OCI-LY3 (cell line): Measurements from ENCODE around the gene ST6GALNAC5.
"Not testable (repeated sequence)": the region's sequence is repeated elsewhere in the genome, so short reads cannot be mapped to it uniquely, and the experiment has no call there.

Experiments
- H2AFZ ChIP-seq: fragments of 200-600, 300-600 bp; shearing (Covaris generic); 2 replicates; pipeline ENCODE4 v1.6.0; 2014; ENCODE audit warnings: antibody characterized with exemption, low read depth, low read length
- H3K27ac ChIP-seq: fragments of 200-600, 300-600 bp; sonication (generic); 2 replicates; pipeline ENCODE4 v1.5.1; 2014; ENCODE audit warnings: mild to moderate bottlenecking, low read length, moderate library complexity, mixed read lengths
- H3K27me3 ChIP-seq: fragments of 200-600, 300-600 bp; sonication (generic); 2 replicates; pipeline ENCODE4 v1.6.1; 2014; ENCODE audit warnings: low read depth, low read length, mixed read lengths
- H3K36me3 ChIP-seq: fragments of 200-600, 300-600 bp; sonication (generic); replicated peaks from 2 replicates; pipeline ENCODE3; 2014; ENCODE audit warnings: low read depth, low read length, mixed read lengths
- H3K4me1 ChIP-seq: fragments of 300-600, 200-600 bp; sonication (generic); 2 replicates; pipeline ENCODE4 v1.6.1; 2014; ENCODE audit warnings: low read length, mixed read lengths
- H3K4me2 ChIP-seq: fragments of 200-600, 300-600 bp; sonication (generic); 2 replicates; pipeline ENCODE4 v1.6.1; 2014; ENCODE audit warnings: low read length, mixed read lengths
- H3K4me3 ChIP-seq: fragments of 300-600, 200-600 bp; sonication (generic); 2 replicates; pipeline ENCODE4 v1.5.1; 2014; ENCODE audit warnings: antibody characterized with exemption, mild to moderate bottlenecking, low read length, moderate library complexity
- H3K79me2 ChIP-seq: fragments of 300-600, 200-600 bp; shearing (Covaris generic); 2 replicates; pipeline ENCODE4 v1.6.1; 2014; ENCODE audit warnings: mild to moderate bottlenecking, low read length, mixed read lengths
- H3K9ac ChIP-seq: fragments of 300-600, 200-600 bp; shearing (Covaris generic); 2 replicates; pipeline ENCODE4 v1.6.0; 2014; ENCODE audit warnings: mild to moderate bottlenecking, low read length, moderate library complexity
- H3K9me3 ChIP-seq: fragments of 200-600, 300-600 bp; shearing (Covaris generic); 2 replicates; pipeline ENCODE4 v1.6.1; 2014; ENCODE audit warnings: low read length, mixed read lengths; ENCODE audit not compliant: insufficient read depth
- H4K20me1 ChIP-seq: fragments of 200-600, 300-600 bp; sonication (generic); 2 replicates; pipeline ENCODE4 v1.6.1; 2016; ENCODE audit warnings: low read length, mixed read lengths; ENCODE audit not compliant: insufficient read depth
- EZH2phosphoT487 ChIP-seq: fragments of 200-600 bp; shearing (Covaris generic); IDR thresholded peaks from 2 replicates; pipeline ENCODE4 v1.6.1; 2018; ENCODE audit warnings: antibody characterized with exemption, mixed run types, low read depth
- TF ChIP-seq, protein P1 (sequence below): fragments of 200-600, 300-600 bp; sonication (generic); IDR thresholded peaks from 2 replicates; pipeline ENCODE4 v1.5.1; 2014; ENCODE audit warnings: antibody characterized with exemption, low read length, low read depth

ST6GALNAC5 gene

DNA sequence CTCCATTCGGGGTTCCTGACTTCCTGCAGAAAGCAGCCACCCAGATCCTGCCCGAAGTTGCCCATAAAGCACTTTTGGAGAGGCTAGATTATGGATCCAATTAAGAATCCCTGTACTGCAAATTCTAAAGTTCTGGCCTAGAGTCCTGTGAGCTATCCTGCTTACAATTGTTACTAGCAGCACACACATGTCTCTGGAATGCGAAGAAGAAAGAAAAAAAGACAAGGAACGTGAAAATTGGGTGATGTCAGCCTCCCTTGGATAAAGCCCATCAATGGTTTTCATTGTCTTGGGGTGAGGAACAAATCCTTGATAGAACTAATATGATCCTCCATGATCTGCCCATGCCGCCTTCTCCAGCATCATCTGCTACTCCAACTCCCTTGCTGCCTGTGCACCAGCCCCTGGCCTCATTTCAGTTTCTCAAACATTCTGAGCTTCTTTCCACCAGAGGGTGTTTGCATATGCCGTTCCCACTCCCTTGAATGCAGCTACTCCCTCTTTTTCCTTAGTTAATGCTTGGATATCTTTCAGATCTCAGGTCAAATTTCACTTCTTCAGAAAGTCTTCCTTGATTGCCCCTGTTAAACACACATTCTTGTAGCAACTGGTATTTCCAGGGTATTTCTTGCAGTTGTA, 94.0 kb downstream of the ST6GALNAC5 start:
- H3K27ac ChIP-seq: no peak overlapping the region
- H3K79me2 ChIP-seq: no peaks in the 10 kb centered on the region
- H3K4me2 ChIP-seq: no peak overlapping the region
- no peak overlapping the region for H2AFZ ChIP-seq
- H3K4me3 ChIP-seq: no peak overlapping the region
- no peaks in the 10 kb centered on the region for H4K20me1 ChIP-seq
- no peaks in the 10 kb centered on the region for H3K36me3 ChIP-seq
- H3K4me1 ChIP-seq: no peaks in the 10 kb centered on the region
- no peak overlapping the region for H3K9ac ChIP-seq
- no peak for TF ChIP-seq EZH2phosphoT487
- no peaks in the 10 kb centered on the region for H3K27me3 ChIP-seq
- no peaks in the 10 kb centered on the region for H3K9me3 ChIP-seq

DNA sequence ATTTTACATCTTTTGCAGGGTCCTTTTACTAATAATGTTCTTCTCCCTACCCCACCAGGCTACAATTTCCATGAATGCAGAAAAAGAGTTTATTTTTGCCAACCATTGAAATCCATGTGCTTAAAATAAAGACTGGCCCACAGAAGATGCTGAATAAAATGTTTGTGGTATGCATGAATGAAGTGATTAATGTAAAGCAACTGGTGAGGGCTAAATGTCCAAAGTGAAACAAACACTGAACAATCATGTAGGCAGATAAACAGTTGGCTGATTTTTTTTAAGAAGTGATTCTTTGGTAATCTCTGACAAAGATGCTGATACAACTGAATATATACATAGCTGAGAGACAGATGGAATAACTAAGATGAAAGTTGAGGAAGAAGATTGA, 94.5 kb downstream of the ST6GALNAC5 start:
- no peaks in the 10 kb centered on the region for H3K36me3 ChIP-seq
- no peaks in the 10 kb centered on the region for H3K79me2 ChIP-seq
- H3K4me1 ChIP-seq: no peaks in the 10 kb centered on the region
- TF ChIP-seq EZH2phosphoT487: no peak
- TF ChIP-seq, protein P1, sequence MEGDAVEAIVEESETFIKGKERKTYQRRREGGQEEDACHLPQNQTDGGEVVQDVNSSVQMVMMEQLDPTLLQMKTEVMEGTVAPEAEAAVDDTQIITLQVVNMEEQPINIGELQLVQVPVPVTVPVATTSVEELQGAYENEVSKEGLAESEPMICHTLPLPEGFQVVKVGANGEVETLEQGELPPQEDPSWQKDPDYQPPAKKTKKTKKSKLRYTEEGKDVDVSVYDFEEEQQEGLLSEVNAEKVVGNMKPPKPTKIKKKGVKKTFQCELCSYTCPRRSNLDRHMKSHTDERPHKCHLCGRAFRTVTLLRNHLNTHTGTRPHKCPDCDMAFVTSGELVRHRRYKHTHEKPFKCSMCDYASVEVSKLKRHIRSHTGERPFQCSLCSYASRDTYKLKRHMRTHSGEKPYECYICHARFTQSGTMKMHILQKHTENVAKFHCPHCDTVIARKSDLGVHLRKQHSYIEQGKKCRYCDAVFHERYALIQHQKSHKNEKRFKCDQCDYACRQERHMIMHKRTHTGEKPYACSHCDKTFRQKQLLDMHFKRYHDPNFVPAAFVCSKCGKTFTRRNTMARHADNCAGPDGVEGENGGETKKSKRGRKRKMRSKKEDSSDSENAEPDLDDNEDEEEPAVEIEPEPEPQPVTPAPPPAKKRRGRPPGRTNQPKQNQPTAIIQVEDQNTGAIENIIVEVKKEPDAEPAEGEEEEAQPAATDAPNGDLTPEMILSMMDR: no peak
- H3K9ac ChIP-seq: no peak overlapping the region
- no peaks in the 10 kb centered on the region for H3K27me3 ChIP-seq
- H3K27ac ChIP-seq: no peak overlapping the region
- H3K4me3 ChIP-seq: no peak overlapping the region
- H3K9me3 ChIP-seq: no peaks in the 10 kb centered on the region
- H4K20me1 ChIP-seq: no peaks in the 10 kb centered on the region
- no peak overlapping the region for H2AFZ ChIP-seq
- no peak overlapping the region for H3K4me2 ChIP-seq

- not testable (repeated sequence) for H3K27ac ChIP-seq, H2AFZ ChIP-seq, H3K4me2 ChIP-seq, H3K4me3 ChIP-seq, H3K9me3 ChIP-seq, H3K79me2 ChIP-seq, H3K9ac ChIP-seq, H3K4me1 ChIP-seq, H3K27me3 ChIP-seq, H4K20me1 ChIP-seq, H3K36me3 ChIP-seq
These were observed 114.0 kb downstream of the ST6GALNAC5 start for GRCh38 chr1:76981267-76981666.

DNA sequence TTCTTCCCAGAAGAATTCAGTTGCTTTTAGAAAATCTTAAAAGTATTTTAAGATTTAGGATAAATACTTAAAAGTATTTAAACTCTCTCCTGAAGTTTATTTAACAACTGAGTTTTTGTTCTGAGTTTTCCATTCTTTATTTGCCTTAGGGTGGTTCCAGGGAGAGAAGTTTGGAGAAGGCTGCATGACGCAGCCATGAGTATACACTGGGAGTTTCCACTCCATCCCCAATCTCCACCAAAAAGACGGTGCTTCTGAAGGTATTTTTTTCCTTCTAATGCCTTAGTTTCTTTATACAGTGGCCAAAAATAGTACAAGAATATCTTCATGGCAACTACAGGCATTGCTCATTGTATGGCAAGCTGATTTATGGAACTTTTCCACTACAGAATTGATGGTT, 122.7 kb downstream of the ST6GALNAC5 start:
- Histone ChIP-seq H3K27me3 (no peaks in the 10 kb centered on the region), H3K36me3 (no peaks in the 10 kb centered on the region), H3K9me3 (no peaks in the 10 kb centered on the region), H3K27ac (no peak overlapping the region), H3K4me2 (no peak overlapping the region), H3K4me1 (no peaks in the 10 kb centered on the region), H2AFZ (no peak overlapping the region), H4K20me1 (no peaks in the 10 kb centered on the region), H3K9ac (no peak overlapping the region), H3K4me3 (no peak overlapping the region), H3K79me2 (no peaks in the 10 kb centered on the region)
- TF ChIP-seq, protein P1: no peak
- no peak for TF ChIP-seq EZH2phosphoT487

GRCh38 chr1:76993036-76993435, 125.8 kb downstream of the ST6GALNAC5 start:
- Histone ChIP-seq H3K9ac (no peak overlapping the region), H3K4me2 (no peak overlapping the region), H3K36me3 (no peaks in the 10 kb centered on the region), H2AFZ (no peak overlapping the region), H4K20me1 (no peaks in the 10 kb centered on the region), H3K27ac (no peak overlapping the region), H3K79me2 (no peaks in the 10 kb centered on the region), H3K4me1 (no peaks in the 10 kb centered on the region), H3K4me3 (no peak overlapping the region), H3K9me3 (no peaks in the 10 kb centered on the region), H3K27me3 (no peaks in the 10 kb centered on the region)
- TF ChIP-seq, protein P1: no peak
- TF ChIP-seq EZH2phosphoT487: no peak
